PFSK-1 (cell line): ENCODE measurements around the gene CACNA1H.

Experiments used
- FOXP2 ChIP-seq: optimal IDR thresholded peaks from 2 replicates; pipeline ENCODE3; 2011; ENCODE audit warnings: borderline replicate concordance, control low read depth, inconsistent platforms; ENCODE audit not compliant: insufficient read depth; ENCODE audit errors: extremely low read length, extremely low read depth
- POLR2AphosphoS5 ChIP-seq: IDR thresholded peaks from 2 replicates; pipeline ENCODE4 v1.6.1; 2012; ENCODE audit warnings: low read depth, mild to moderate bottlenecking, control low read depth, low read length, moderate library complexity
- REST ChIP-seq, 2 experiments: IDR thresholded peaks; 2 replicates each; pipeline versions ENCODE4 v1.6.1 to v1.8.0; 2011 to 2012; ENCODE audit warnings: low read depth in 2 of 2, low read length in 2 of 2, control low read depth in 1 of 2, inconsistent platforms in 1 of 2, mild to moderate bottlenecking in 1 of 2, moderate library complexity in 1 of 2; ENCODE audit not compliant: insufficient read depth in 1 of 2
- SIN3A ChIP-seq: IDR thresholded peaks from 2 replicates; pipeline ENCODE4 v1.6.1; 2012; ENCODE audit warnings: mild to moderate bottlenecking, low read length, moderate library complexity, borderline replicate concordance; ENCODE audit not compliant: insufficient read depth
- TAF1 ChIP-seq: IDR thresholded peaks from 2 replicates; pipeline ENCODE4 v1.6.1; 2012; ENCODE audit warnings: low read length, control low read depth, borderline replicate concordance; ENCODE audit not compliant: insufficient read depth

CACNA1H gene

GRCh38 chr16:1121601-1122397 is 31.1 kb upstream of the CACNA1H start:
- TF ChIP-seq TAF1 (no peak), POLR2AphosphoS5 (no peak), SIN3A (no peak), REST (IDR thresholded peaks at IDR 0.05; ENCODE audit: insufficient read depth in 1 of 2, low read depth in 2 of 2, low read length in 2 of 2) (no peak), FOXP2 (no peak)

GRCh38 chr16:1122398-1122765 is 30.5 kb upstream of the CACNA1H start:
- no peak for TF ChIP-seq REST (IDR thresholded peaks at IDR 0.05; ENCODE audit: insufficient read depth in 1 of 2, low read depth in 2 of 2, low read length in 2 of 2)
- TF ChIP-seq TAF1 = no peak
- no peak for TF ChIP-seq SIN3A
- no peak for TF ChIP-seq POLR2AphosphoS5

- TF ChIP-seq SIN3A (no peak), FOXP2 (no peak), POLR2AphosphoS5 (no peak), TAF1 (no peak), REST (IDR thresholded peaks at IDR 0.05; ENCODE audit: insufficient read depth in 1 of 2, low read depth in 2 of 2, low read length in 2 of 2) (no peak)
These were observed 29.2 kb upstream of the CACNA1H start for GRCh38 chr16:1123525-1124230.

DNA sequence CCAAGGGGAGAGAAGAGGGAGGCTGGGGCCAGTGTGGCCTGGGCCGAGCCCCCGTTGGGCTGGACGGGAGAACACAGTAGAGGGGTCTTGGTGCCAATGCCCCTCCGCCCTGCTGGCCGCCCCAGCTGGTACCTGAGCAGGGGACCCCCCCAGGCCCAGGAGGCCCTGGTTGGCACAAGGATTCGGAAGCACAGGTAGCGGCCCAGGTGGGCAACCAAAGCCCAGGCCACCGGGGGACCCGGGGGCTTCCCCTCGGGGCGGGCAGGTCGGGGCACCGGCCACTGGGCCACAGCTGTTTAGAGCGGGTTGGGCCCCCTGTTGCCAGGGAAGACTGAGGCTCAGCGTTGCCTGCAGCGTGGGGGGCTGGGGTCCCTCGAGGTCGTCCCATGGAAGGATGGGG is 28.6 kb upstream of the CACNA1H start:
- TF ChIP-seq POLR2AphosphoS5 = no peak
- TF ChIP-seq FOXP2 = no peak
- TF ChIP-seq SIN3A = no peak
- no peak for TF ChIP-seq TAF1
- TF ChIP-seq REST (IDR thresholded peaks at IDR 0.05; ENCODE audit: insufficient read depth in 1 of 2, low read depth in 2 of 2, low read length in 2 of 2) = no peak

DNA sequence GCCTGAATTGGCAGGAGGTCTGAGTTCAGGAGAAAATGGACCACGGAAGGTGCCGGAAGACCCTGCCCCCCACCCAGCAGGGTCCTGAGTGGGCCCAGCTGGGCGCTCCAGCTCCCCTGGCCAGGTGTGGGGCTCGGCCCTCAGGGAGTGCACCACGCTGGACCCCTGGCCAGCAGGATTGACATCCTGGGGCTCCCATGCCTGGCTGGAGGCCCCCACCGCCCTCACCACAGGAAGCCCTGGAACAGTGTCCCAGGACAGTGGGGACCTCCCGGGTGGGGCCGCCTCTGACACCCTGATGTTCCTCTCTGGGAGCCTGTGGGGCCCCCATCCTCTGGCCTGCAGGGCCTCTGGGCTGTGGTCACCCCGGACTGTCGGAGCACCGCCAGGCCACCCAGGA is 28.1 kb upstream of the CACNA1H start:
- TF ChIP-seq REST (IDR thresholded peaks at IDR 0.05; ENCODE audit: insufficient read depth in 1 of 2, low read depth in 2 of 2, low read length in 2 of 2) (no peak), FOXP2 (no peak), POLR2AphosphoS5 (no peak), TAF1 (no peak)
